HepG2 (cell line): ENCODE results near the gene LRRC25. TPM values are rescaled to one million over a fixed set of nuclear protein-coding genes. Genes with fewer than 3 reads are reported as not detected.

Experiments used
- ATAC-seq: fragments of 200-7000 bp; cut with Tn5 transposase; 3 replicates; pipeline ENCODE4 v1.9.1; 2020; ENCODE audit warnings: mild to moderate bottlenecking, moderate library complexity
- BruUV-seq: library from RNA; stranded (reverse); fragments of 400-500 nt; replicated peaks from 2 replicates; lab custom pipeline; 2021; lab: Mats Ljungman, UMichigan
- CTCF ChIA-PET: fragments of 300-600 bp; formaldehyde crosslinking; extraction: SDS; loops from one replicate; lab custom pipeline; 2021; ENCODE audit warnings: low total read pairs, inconsistent platforms, low intra/inter-chr PET ratio; lab: Yijun Ruan, JAX
- POLR2A ChIA-PET: fragments of 350-600 bp; sonication (Branson Sonifier 250); formaldehyde crosslinking; loops from one replicate; lab custom pipeline; 2020; ENCODE audit warnings: antibody characterized with exemption, inconsistent platforms; lab: Yijun Ruan, JAX
- DNase-seq: peaks from one replicate; pipeline ENCODE4 v3.0.0-alpha.2; 2015; ENCODE audit warnings: low spot score
- FAIRE-seq: peaks from 3 replicates; lab custom pipeline; 2011; peaks lifted over from hg19 to GRCh38; lab: Jason Lieb, UNC
- H2AFZ ChIP-seq: one replicate; pipeline ENCODE4 v1.6.1; 2011; ENCODE audit warnings: low read length, inconsistent platforms
- H3K27ac ChIP-seq: fragments of 300-600 bp; 3 replicates; pipeline ENCODE4 v1.8.0; 2011; ENCODE audit warnings: mixed run types, mild to moderate bottlenecking, mixed read lengths, low read length, inconsistent platforms; ENCODE audit not compliant: insufficient read depth; ENCODE audit errors: extremely low read length
- H3K27me3 ChIP-seq, 2 experiments: fragments of 200-600 bp in 1 of 2; 2 replicates in 1 of 2; 3 replicates in 1 of 2; pipeline versions ENCODE4 v1.6.0 to v1.8.0; 2011; ENCODE audit warnings: low read length in 2 of 2, mild to moderate bottlenecking in 2 of 2, moderate library complexity in 2 of 2, inconsistent platforms in 1 of 2; ENCODE audit not compliant: insufficient read depth in 2 of 2, control insufficient read depth in 1 of 2
- H3K36me3 ChIP-seq, 2 experiments: fragments of 200-600 bp in 1 of 2; replicated peaks in 1 of 2; 2 replicates in 1 of 2; 3 replicates in 1 of 2; pipeline versions ENCODE4 v1.5.1 to v1.8.0; 2011; ENCODE audit warnings: low read length in 2 of 2, inconsistent platforms in 1 of 2; ENCODE audit not compliant: insufficient read depth in 2 of 2, control insufficient read depth in 1 of 2
- H3K4me1 ChIP-seq: 2 replicates; pipeline ENCODE4 v1.5.1; 2012; ENCODE audit warnings: low read length, inconsistent platforms; ENCODE audit not compliant: insufficient read depth
- H3K4me2 ChIP-seq: 2 replicates; pipeline ENCODE4 v1.6.0; 2011; ENCODE audit warnings: low read depth, low read length, inconsistent platforms
- H3K4me3 ChIP-seq, 3 experiments: fragments of 200-600 bp in 1 of 3; sonication (generic), shearing (Covaris generic) in 1 of 3; replicated peaks in 1 of 3; 2 replicates each; pipeline ENCODE4 v1.5.1; 2011 to 2016; ENCODE audit warnings: low read length in 3 of 3, inconsistent platforms in 2 of 3, low read depth in 2 of 3, mild to moderate bottlenecking in 2 of 3, control low read depth in 1 of 3, mixed read lengths in 1 of 3; ENCODE audit not compliant: insufficient read depth in 1 of 3
- H3K79me2 ChIP-seq: one replicate; pipeline ENCODE4 v1.6.1; 2011; ENCODE audit warnings: low read length, inconsistent platforms; ENCODE audit not compliant: insufficient read depth
- H3K9ac ChIP-seq: 2 replicates; pipeline ENCODE4 v1.6.0; 2011; ENCODE audit warnings: mild to moderate bottlenecking, low read depth, low read length, inconsistent platforms; ENCODE audit not compliant: insufficient read depth
- H3K9me3 ChIP-seq: 2 replicates; pipeline ENCODE4 v1.5.1; 2012; ENCODE audit warnings: mild to moderate bottlenecking, low read length
- H4K20me1 ChIP-seq: 2 replicates; pipeline ENCODE4 v1.6.0; 2011; ENCODE audit warnings: inconsistent platforms, mild to moderate bottlenecking, low read length, moderate library complexity; ENCODE audit not compliant: insufficient read depth
- FOSL2 ChIP-seq: sonication (generic); formaldehyde crosslinking; IDR thresholded peaks from 2 replicates; pipeline ENCODE4 v1.4.0; 2020; ENCODE audit warnings: missing genetic modification reagents
- POLR2AphosphoS2 ChIP-seq: IDR thresholded peaks from 2 replicates; pipeline ENCODE4 v1.6.1; 2011; ENCODE audit warnings: low read depth, low read length, improper control_type of control experiment
- SCMH1 ChIP-seq: sonication (generic); formaldehyde crosslinking; IDR thresholded peaks from 2 replicates; pipeline ENCODE4 v1.9.0; 2021; ENCODE audit warnings: missing genetic modification reagents, mild to moderate bottlenecking, borderline replicate concordance
- THYN1 ChIP-seq: sonication (generic); formaldehyde crosslinking; IDR thresholded peaks from 2 replicates; pipeline ENCODE4 v1.8.1; 2023; ENCODE audit warnings: low read depth, mild to moderate bottlenecking, moderate library complexity, missing genetic modification reagents, borderline replicate concordance
- WIZ ChIP-seq: sonication (generic); formaldehyde crosslinking; IDR thresholded peaks from 2 replicates; pipeline ENCODE4 v1.5.1; 2020; ENCODE audit warnings: mild to moderate bottlenecking, missing genetic modification reagents
- WGBS: methylation state at CpG from one replicate; pipeline ENCODE4 v1.1.6; 2017; ENCODE audit warnings: low lambda C conversion rate; 5-methylcytosine and 5-hydroxymethylcytosine counted together
- in situ Hi-C: cut with HindIII; loops from 2 replicates; pipeline ENCODE4 v1.10.0; 2017; ENCODE audit warnings: low pct_unique_long_range_greater_than_20kb; ENCODE audit not compliant: extremely low pct_ligation_motif_present
- intact Hi-C: fragments of 100-400 bp; cut with micrococcal nuclease; formaldehyde crosslinking; loops from one replicate; pipeline ENCODE4 v1.10.0; 2022; ENCODE audit not compliant: unreplicated experiment
- polyA plus RNA-seq, 8 experiments: library from polyadenylated mRNA; depleted of rRNA in 3 of 8; stranded (reverse) in 7 of 8; unstranded in 1 of 8; fragments of >200 nt; fragmentation: Illumina TruSeq in 4 of 8; extraction: Trizol in 4 of 8; gene quantifications; 2 replicates each; pipeline versions ENCODE4 v1.2.1 to v1.2.3, GENCODE V29; 2011 to 2016; ENCODE audit warnings: low read depth in 4 of 8, missing spikeins in 1 of 8, mixed read lengths in 1 of 8; ENCODE audit not compliant: insufficient read depth in 1 of 8
- total RNA-seq, 5 experiments: library from RNA; depleted of rRNA; stranded (reverse); fragments of >200 nt; fragmentation: Illumina TruSeq; extraction: Trizol; gene quantifications; 2 replicates each; pipeline ENCODE4 v1.2.3, GENCODE V29; 2016; ENCODE audit warnings: low read depth in 1 of 5
- TF ChIP-seq, protein P1 (sequence below): sonication (generic); formaldehyde crosslinking; IDR thresholded peaks from 2 replicates; pipeline ENCODE4 v1.9.0; 2022; ENCODE audit warnings: low read depth, missing genetic modification reagents
- TF ChIP-seq, protein P2 (sequence below): sonication (generic); formaldehyde crosslinking; IDR thresholded peaks from 2 replicates; pipeline ENCODE4 v1.4.0; 2020; ENCODE audit warnings: mild to moderate bottlenecking, missing genetic modification reagents

LRRC25 gene
- total and polyA plus RNA-seq, 2 of the 13 experiments (the other 11 are each of a cell fraction or from before 2014, with no cell fraction given), result 0.13 to 0.53 TPM

DNA sequence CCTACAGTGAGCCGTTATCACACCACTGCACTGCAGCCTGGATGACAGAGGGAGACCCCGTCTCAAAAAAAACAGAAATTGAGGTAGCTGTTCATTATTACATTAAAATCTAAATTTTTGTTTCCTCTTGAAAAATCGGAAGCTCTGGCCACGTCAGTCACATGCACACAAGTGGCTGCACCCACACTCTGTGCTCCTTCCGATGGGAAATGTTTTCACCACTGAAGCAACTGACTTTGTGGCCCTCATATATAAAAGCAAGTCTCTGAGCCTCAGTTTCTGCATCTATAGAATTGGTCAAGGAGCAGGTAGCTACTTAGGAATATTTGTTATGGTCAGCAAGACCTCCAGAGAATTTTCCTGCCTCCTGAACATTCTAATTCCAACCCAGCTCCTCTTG, 4.5 kb downstream of the LRRC25 start (continued):
- TF ChIP-seq POLR2AphosphoS2 (no peak), SCMH1 (CRISPR knock-in tag) (no peak), WIZ (CRISPR knock-in tag) (no peak)
- TF ChIP-seq, protein P1, sequence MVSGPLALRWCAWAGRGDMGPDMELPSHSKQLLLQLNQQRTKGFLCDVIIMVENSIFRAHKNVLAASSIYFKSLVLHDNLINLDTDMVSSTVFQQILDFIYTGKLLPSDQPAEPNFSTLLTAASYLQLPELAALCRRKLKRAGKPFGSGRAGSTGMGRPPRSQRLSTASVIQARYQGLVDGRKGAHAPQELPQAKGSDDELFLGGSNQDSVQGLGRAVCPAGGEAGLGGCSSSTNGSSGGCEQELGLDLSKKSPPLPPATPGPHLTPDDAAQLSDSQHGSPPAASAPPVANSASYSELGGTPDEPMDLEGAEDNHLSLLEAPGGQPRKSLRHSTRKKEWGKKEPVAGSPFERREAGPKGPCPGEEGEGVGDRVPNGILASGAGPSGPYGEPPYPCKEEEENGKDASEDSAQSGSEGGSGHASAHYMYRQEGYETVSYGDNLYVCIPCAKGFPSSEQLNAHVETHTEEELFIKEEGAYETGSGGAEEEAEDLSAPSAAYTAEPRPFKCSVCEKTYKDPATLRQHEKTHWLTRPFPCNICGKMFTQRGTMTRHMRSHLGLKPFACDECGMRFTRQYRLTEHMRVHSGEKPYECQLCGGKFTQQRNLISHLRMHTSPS (CRISPR knock-in tag), result no peak
- TF ChIP-seq, protein P2, sequence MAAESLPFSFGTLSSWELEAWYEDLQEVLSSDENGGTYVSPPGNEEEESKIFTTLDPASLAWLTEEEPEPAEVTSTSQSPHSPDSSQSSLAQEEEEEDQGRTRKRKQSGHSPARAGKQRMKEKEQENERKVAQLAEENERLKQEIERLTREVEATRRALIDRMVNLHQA (CRISPR knock-in tag), result no peak
- TF ChIP-seq, all 625 proteins: peak for 0

GRCh38 chr19:18392417-18392816, 5.0 kb downstream of the LRRC25 start:
- ATAC-seq (no peak), DNase-seq (no peak), FAIRE-seq (no peak)
- Histone ChIP-seq H3K27me3 (peaks cover 0 to 4% of the 10 kb centered on the region in 2 experiments; a peak in 1 of 5 replicates), H3K4me1 (peaks cover 34% of the 10 kb centered on the region), H2AFZ (no peak overlapping the region), H3K4me3 (no peak overlapping the region), H3K36me3 (peaks cover 2 to 11% of the 10 kb centered on the region in 2 experiments; a peak in 3 of 5 replicates), H3K9me3 (no peaks in the 10 kb centered on the region), H4K20me1 (peaks cover 29% of the 10 kb centered on the region), H3K79me2 (peaks cover 4% of the 10 kb centered on the region), H3K9ac (no peak overlapping the region), H3K27ac (no peak overlapping the region), H3K4me2 (no peak overlapping the region)
- ChIA-PET POLR2A (interaction anchor here (1.5 to 14.3 kb wide), 2 partner anchors 12 to 25 kb away, joined by 3 to 514 read pairs; no protein-coding TSS in a partner anchor), CTCF (no interaction called here)
- in situ Hi-C loops (no loop called here), intact Hi-C loops (no loop called here)
- WGBS, result 53% methylated on average over 11 of the region's 11 CpGs
- no TSS peak for BruUV-seq
- peak; percentile 51; the same call in 1 of the 2 replicates for TF ChIP-seq FOSL2
- TF ChIP-seq THYN1 (CRISPR knock-in tag), result no peak
